GM19240 (cell line): ENCODE data around the gene S100A11.

Experiments
- DNase-seq: peaks from one replicate; pipeline ENCODE4 v3.0.0; 2011; ENCODE audit warnings: low spot score; ENCODE audit not compliant: insufficient read length

The S100A11 gene

GRCh38 chr1:151985768-151986167 is 51.0 kb downstream of the S100A11 start:
- DNase-seq: no peak

- DNase-seq: no peak
Measured at GRCh38 chr1:151985270-151985669, 51.5 kb downstream of the S100A11 start.

- peak; percentile 33 for DNase-seq
Measured at GRCh38 chr1:151984313-151984956, 52.4 kb downstream of the S100A11 start.
